PC-3 (cell line): ENCODE data around the gene UBE2Q1. TPM values are rescaled to one million over a fixed set of nuclear protein-coding genes. Genes with fewer than 3 reads are reported as not detected.

Experiments
- ATAC-seq: fragments of 200-7000 bp; cut with Tn5 transposase; 2 replicates; pipeline ENCODE4 v1.9.1; 2020; ENCODE audit warnings: mild to moderate bottlenecking, moderate library complexity
- BruUV-seq: library from RNA; stranded (reverse); fragments of 400-500 nt; replicated peaks from 2 replicates; lab custom pipeline; 2021; lab: Mats Ljungman, UMichigan
- CTCF ChIA-PET: fragments of 300-600 bp; sonication (Branson Sonifier 250); formaldehyde crosslinking; loops from one replicate; lab custom pipeline; 2022; ENCODE audit warnings: antibody characterized with exemption; lab: Charles Lee
- POLR2A ChIA-PET: fragments of 300-600 bp; sonication (Branson Sonifier 250); formaldehyde crosslinking; loops from one replicate; lab custom pipeline; 2022; ENCODE audit warnings: antibody characterized with exemption; ENCODE audit not compliant: unreplicated experiment; lab: Charles Lee
- DNase-seq: peaks from one replicate; pipeline ENCODE4 v3.0.0-alpha.2; 2015
- H2AFZ ChIP-seq: fragments of 300-600 bp; sonication (generic); 2 replicates; pipeline ENCODE4 v1.6.0; 2016; ENCODE audit warnings: antibody characterized with exemption, low read length
- H3F3A ChIP-seq: fragments of 300-600 bp; sonication (generic); one replicate; pipeline ENCODE4 v1.6.0; 2017; ENCODE audit warnings: antibody characterized with exemption, low read length, control low read depth, mild to moderate bottlenecking; ENCODE audit not compliant: unreplicated experiment
- H3K27ac ChIP-seq: fragments of 300-600 bp; sonication (generic); 2 replicates; pipeline ENCODE4 v1.5.1; 2016; ENCODE audit warnings: mild to moderate bottlenecking, low read length
- H3K27me3 ChIP-seq: fragments of 300-600 bp; sonication (generic); 2 replicates; pipeline ENCODE4 v1.6.1; 2016; ENCODE audit warnings: low read length, mixed read lengths
- H3K36me3 ChIP-seq: fragments of 300-600 bp; sonication (generic); 2 replicates; pipeline ENCODE4 v1.6.1; 2016; ENCODE audit warnings: low read depth, mixed run types, low read length, mixed read lengths
- H3K4me1 ChIP-seq: fragments of 300-600 bp; sonication (generic); 2 replicates; pipeline ENCODE4 v1.5.1; 2016; ENCODE audit warnings: low read length; ENCODE audit not compliant: insufficient read depth
- H3K4me2 ChIP-seq: fragments of 300-600 bp; sonication (generic); 2 replicates; pipeline ENCODE4 v1.6.0; 2016; ENCODE audit warnings: low read length
- H3K4me3 ChIP-seq: fragments of 300-600 bp; sonication (generic); 2 replicates; pipeline ENCODE4 v1.5.1; 2016; ENCODE audit warnings: mild to moderate bottlenecking, low read length, mixed read lengths
- H3K79me2 ChIP-seq: fragments of 300-600 bp; sonication (generic); 2 replicates; pipeline ENCODE4 v1.6.1; 2017; ENCODE audit warnings: low read length, mixed read lengths
- H3K9ac ChIP-seq: fragments of 300-600 bp; sonication (generic); 2 replicates; pipeline ENCODE4 v1.6.0; 2016; ENCODE audit warnings: mild to moderate bottlenecking, low read length
- H3K9me2 ChIP-seq: fragments of 300-600 bp; sonication (generic); replicated peaks from 2 replicates; pipeline ENCODE4 v1.6.1; 2016; ENCODE audit warnings: mixed run types, low read length, mixed read lengths
- H3K9me3 ChIP-seq: fragments of 300-600 bp; sonication (generic); 2 replicates; pipeline ENCODE4 v1.6.1; 2016; ENCODE audit warnings: low read length, mixed read lengths
- H4K20me1 ChIP-seq: fragments of 300-600 bp; sonication (generic); 2 replicates; pipeline ENCODE4 v1.6.1; 2016; ENCODE audit warnings: low read length, mixed read lengths
- EZH2 ChIP-seq: fragments of 300-600 bp; sonication (generic); IDR thresholded peaks from one replicate; pipeline ENCODE4 v1.6.1; 2017; ENCODE audit warnings: antibody characterized with exemption, mild to moderate bottlenecking, low read length; ENCODE audit not compliant: unreplicated experiment
- EZH2phosphoT487 ChIP-seq: fragments of 300-600 bp; sonication (generic); IDR thresholded peaks from 2 replicates; pipeline ENCODE4 v1.6.1; 2018; ENCODE audit warnings: mild to moderate bottlenecking, antibody characterized with exemption, low read length, borderline replicate concordance
- intact Hi-C: fragments of 100-400 bp; cut with micrococcal nuclease; formaldehyde crosslinking; loops from 2 replicates; pipeline ENCODE4 v1.9.0; 2023
- total RNA-seq: library from RNA; depleted of rRNA; stranded (reverse); fragments of >200 nt; gene quantifications from 2 replicates; pipeline ENCODE4 v1.2.3, GENCODE V29; 2014
- TF ChIP-seq, protein P1 (sequence below): fragments of 300-600 bp; sonication (generic); conservative IDR thresholded peaks from 2 replicates; pipeline ENCODE4 v1.5.1; 2017; ENCODE audit warnings: antibody characterized with exemption, low read depth, mild to moderate bottlenecking, low read length

Gene UBE2Q1
- total RNA-seq, 1 experiment from 2014 or later: 40.0 TPM

DNA sequence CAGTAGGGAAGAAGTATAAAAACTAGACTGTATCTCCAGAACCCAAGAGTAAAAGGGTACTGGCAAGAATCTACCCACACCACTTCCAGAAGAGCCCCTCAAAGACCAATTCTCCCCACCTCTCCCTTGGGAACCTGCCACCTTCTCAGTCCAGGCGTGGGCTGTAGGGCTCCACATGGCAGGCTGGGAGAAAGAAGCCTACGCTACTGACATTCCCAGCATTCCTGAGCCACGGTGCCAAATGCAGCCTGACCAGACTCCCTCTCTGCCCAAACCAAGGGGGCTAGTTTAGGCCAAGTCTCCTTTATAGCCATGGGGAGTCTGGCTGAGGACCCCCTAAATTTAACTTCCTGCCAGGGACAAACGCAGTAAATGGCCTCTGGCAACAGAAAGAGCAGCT is 2.0 kb downstream of the UBE2Q1 start:
- Histone ChIP-seq H3K4me3 (peak overlapping the region; percentile 80), H4K20me1 (peaks cover 17% of the 10 kb centered on the region; the same call in 1 of the 2 replicates), H3K9ac (peak overlapping the region; percentile 91; the same call in 1 of the 2 replicates), H3K9me2 (no peaks in the 10 kb centered on the region), H2AFZ (no peak overlapping the region), H3K27me3 (no peaks in the 10 kb centered on the region), H3F3A (no peaks in the 10 kb centered on the region), H3K9me3 (no peaks in the 10 kb centered on the region), H3K4me2 (peak overlapping the region; percentile 96), H3K36me3 (peaks cover 45% of the 10 kb centered on the region), H3K27ac (no peak overlapping the region), H3K4me1 (peaks cover 24% of the 10 kb centered on the region), H3K79me2 (peaks cover 39% of the 10 kb centered on the region)
- DNase-seq: no peak
- TF ChIP-seq, protein P1, sequence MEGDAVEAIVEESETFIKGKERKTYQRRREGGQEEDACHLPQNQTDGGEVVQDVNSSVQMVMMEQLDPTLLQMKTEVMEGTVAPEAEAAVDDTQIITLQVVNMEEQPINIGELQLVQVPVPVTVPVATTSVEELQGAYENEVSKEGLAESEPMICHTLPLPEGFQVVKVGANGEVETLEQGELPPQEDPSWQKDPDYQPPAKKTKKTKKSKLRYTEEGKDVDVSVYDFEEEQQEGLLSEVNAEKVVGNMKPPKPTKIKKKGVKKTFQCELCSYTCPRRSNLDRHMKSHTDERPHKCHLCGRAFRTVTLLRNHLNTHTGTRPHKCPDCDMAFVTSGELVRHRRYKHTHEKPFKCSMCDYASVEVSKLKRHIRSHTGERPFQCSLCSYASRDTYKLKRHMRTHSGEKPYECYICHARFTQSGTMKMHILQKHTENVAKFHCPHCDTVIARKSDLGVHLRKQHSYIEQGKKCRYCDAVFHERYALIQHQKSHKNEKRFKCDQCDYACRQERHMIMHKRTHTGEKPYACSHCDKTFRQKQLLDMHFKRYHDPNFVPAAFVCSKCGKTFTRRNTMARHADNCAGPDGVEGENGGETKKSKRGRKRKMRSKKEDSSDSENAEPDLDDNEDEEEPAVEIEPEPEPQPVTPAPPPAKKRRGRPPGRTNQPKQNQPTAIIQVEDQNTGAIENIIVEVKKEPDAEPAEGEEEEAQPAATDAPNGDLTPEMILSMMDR: no peak
- TF ChIP-seq EZH2phosphoT487 (no peak), EZH2 (no peak)
- ATAC-seq: no peak
- CTCF ChIA-PET: no interaction called here
- POLR2A ChIA-PET: no interaction called here
- intact Hi-C loops: loop anchor here (5.0 kb wide), 1 partner anchor 149 kb away; the partner anchor contains the start of gene IL6R
- no TSS peak for BruUV-seq

GRCh38 chr1:154553056-154554030 is 5.1 kb downstream of the UBE2Q1 start:
- CTCF ChIA-PET: no interaction called here
- Histone ChIP-seq H3K4me3 (no peak overlapping the region), H3K9me2 (no peaks in the 10 kb centered on the region), H3K79me2 (peaks cover 39% of the 10 kb centered on the region), H3K9me3 (no peaks in the 10 kb centered on the region), H3K4me1 (peaks cover 14% of the 10 kb centered on the region), H2AFZ (no peak overlapping the region), H3F3A (no peaks in the 10 kb centered on the region), H3K27ac (no peak overlapping the region), H3K27me3 (no peaks in the 10 kb centered on the region), H3K36me3 (peaks cover 68% of the 10 kb centered on the region), H3K4me2 (no peak overlapping the region), H4K20me1 (peaks cover 21% of the 10 kb centered on the region; the same call in 1 of the 2 replicates), H3K9ac (no peak overlapping the region)
- no peak for ATAC-seq
- intact Hi-C loops: no loop called here
- DNase-seq: peak; percentile 25
- TF ChIP-seq EZH2 (no peak), EZH2phosphoT487 (no peak)
- TF ChIP-seq, protein P1: no peak
- BruUV-seq: no TSS peak
- POLR2A ChIA-PET: no interaction called here
